IPS DF 4.7 (cell line): ENCODE data around the gene CRYBG1.

Experiments
- DNase-seq: peaks from one replicate; pipeline ENCODE4 v3.0.0-alpha.2; 2013; ENCODE audit warnings: low spot score; ENCODE audit errors: extremely low read depth

CRYBG1 gene

DNA sequence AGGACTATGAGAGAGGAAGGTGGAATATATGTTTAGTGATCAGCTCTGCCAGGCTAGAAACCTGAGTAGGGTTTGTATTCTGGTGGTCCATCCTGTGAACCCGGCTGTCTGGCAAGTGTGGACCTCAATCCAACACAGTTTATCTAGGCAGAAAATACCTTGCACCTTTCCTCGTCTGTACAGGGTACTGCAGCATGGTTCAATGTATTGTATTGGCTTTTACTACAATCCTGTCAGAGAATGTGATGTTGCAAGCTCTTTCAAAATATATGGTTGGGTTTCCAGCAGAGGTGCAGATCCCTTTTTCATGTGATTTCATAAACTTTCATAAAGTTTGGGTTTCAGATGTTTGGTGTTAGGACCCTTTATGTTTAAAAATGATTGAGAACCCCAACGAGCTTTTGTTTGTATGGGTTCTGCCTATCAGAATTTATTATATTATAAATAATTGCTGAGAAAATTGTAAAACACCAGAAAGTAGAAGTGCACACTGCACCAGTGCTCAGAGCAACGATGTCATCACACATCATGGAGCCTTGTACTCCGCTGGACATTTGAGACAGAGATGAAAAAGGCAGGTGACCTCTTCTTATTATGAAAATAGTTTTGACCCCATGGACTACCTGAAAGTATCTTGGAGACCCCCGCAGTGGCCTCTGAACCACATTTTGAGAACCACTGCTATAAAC lies 162.2 kb downstream of the CRYBG1 start:
- no peak for DNase-seq

DNA sequence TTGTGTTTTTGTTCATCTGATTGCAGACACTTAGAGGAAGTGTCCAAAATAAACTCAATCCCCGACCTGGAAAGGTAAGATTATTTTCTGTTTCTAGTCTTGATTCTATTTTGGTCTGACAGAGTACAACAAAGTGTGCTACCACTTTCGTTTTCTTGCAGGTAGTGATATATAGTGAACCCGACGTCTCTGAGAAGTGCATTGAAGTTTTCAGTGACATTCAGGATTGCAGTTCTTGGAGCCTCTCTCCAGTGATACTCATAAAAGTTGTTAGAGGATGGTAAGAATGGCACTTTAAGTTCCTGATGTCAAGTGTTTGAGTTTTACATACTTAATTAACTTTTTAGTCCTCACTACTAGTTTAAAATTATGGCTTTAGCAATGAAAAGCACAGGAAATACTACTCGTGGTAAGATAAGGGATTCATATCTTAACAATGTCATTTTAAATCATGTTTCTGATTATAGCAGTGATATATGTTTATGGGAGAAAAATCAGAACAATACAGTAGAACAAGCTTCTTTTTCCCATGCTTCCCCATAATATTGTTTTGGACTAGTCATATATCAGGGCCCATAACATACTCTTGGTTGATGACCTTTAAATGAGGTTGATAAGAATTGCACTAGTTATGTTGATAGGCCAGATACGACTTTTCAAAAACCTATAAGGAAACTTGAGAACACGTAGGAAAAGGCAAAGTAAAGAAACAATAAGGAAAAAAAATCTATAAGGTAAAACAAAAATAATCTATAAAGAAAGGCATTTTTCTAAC lies 164.8 kb downstream of the CRYBG1 start:
- DNase-seq = no peak

DNA sequence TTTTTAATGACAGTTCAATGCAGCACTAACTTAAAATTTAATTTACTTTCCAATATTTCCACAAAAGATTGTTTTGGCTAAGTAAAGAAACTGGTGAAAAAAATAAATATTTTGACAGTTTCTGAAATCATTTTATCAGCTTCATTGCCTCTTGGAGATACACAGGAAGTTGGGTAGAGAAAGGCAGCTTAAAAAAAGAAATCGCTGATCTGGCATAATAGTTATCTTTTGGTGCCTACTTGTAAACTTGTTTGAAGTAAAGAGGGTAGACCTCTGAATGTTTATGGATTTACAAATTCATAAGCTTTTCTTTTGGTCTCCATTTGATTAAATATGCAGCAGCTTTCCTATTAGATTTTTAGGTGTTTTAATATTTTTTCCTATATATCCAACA lies 165.4 kb downstream of the CRYBG1 start:
- DNase-seq = no peak

DNA sequence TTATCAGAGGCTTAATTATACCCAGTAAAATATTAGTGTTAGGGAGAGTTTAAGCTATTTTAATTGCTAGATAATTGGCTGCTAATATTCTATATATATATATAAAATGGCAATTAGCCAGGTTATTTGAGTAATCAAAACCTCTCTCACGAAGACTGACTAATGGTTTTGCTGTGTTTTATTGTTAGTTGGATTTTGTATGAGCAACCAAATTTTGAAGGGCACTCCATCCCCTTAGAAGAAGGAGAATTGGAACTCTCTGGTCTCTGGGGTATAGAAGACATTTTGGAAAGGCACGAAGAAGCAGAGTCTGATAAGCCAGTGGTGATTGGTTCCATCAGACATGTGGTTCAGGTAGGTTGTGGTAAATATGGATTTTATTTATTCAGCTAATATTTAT lies 166.6 kb downstream of the CRYBG1 start:
- no peak for DNase-seq

DNA sequence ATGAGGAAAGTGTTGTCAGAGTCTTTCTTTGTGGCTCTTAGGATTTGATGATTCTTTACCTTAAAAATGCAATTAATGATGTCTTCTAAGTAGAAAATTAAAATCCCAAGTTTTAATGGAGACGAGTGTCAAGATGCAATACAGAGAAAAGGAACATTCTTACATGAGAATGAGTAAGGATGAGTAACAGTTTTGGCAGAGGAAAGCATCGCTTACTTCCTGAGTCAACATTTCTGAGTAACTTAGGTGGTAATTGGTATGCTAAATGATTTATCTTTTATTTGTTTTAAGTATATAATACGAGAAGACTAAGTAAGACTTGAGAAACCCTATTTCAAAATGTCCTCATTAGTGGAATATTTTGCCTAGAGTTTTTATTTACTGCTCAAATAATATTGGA lies 167.5 kb downstream of the CRYBG1 start:
- no peak for DNase-seq

DNA sequence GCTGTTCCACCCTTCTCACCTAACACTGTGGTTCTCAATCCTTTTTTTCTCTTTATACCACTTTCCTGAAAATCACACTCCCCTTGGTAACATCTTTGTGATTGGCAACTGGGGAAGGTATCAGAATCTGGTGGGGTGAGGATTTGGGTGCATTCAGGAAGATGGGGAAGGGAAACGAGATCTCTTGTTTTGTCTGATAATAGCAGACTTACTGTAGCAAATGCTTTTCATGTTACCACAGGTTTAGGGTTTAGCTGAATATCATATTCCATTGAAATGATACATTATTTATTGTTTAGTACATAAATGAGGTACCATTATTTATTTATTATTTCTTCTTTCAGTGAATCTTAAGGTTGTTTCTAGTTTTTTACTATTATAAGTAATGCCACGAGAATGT lies 168.0 kb downstream of the CRYBG1 start:
- DNase-seq = no peak

DNA sequence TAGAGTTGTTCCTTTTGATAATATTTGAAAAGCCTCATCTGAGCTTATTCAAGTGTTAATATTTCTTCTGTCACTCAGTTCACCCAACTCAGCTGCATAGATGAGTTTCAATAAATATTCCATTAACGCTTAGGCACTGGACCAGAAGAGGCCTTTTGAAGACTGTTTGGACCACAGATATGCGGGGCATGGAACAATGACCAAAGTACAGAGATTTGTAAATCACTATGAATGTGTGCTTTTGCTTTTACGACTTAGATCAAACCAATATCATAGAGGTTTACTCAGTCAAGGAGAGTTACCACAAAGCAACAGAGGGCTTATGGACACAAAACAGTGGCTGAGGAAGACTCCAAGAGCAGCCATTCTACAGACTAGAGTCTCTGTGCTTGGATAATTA lies 168.9 kb downstream of the CRYBG1 start:
- DNase-seq = no peak

DNA sequence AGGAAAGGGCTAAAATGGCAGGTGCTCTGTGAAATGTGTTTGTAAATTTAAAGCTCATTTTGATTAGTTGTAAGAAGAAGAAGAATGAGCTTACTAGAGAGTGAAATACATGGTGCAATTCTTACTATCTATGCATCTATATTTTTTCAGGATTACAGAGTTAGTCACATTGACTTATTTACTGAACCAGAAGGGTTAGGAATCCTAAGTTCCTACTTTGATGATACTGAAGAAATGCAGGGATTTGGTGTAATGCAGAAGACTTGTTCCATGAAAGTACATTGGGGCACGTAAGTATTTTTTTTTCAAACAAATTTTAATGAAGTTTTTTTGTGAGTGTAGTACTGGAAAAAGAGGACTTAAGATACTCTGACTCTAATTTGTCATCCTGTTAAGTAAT lies 169.5 kb downstream of the CRYBG1 start:
- no peak for DNase-seq

DNA sequence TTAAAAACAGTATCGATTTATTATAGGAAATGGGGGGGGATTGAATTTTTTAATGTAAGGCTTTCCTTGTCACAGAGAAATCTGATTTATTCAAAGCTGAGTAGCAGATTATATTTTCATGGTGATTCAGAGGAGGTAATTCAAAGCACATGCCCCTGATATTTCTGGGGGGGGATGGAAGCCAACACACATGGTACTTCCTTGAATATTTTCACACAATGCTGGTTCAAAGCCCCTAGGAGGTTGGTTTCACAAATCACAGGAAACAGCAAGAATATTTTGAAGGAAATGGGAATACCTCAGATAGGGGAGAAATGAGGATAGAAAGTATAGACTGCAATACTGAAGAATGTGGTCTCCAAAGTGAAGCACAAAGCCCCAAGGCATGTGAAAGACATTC lies 170.0 kb downstream of the CRYBG1 start:
- no peak for DNase-seq

DNA sequence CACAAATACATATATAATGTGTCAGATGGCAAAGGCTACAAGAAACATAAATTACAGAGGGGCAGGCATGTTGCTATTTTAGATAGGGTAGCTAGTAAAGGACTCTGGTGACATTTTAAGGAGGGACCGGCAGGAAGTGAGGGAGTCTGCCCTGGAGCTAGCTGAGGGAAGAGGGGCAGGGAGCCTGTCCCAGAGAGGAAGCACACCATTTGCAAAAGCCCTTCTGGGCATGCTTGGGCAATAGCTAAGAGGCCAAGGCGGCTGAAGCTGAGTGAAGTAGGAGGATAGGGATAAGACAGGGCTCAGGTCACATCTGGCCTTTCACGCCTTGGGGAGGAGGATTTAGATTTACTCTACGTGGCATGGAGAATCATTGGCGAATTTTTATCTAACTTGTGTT lies 172.5 kb downstream of the CRYBG1 start:
- DNase-seq = no peak

DNA sequence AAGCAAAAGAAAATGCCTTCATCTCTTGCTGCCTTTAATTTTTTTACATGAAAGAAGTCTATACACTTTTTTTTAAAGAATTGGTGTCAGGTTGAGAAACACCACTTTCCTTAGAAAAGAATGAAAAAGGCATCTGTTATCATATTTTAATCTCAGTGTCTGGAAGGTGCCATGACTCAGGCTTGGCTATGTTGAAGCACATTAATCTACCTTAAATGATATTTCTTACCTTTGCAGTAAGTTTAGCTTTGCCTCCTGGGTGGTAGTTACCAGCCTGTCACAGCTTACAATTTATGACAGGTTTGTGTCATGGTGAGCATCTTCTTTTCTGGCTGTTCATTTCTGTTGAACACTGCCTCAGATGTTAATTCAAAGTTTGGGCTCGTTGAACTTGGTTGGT lies 173.5 kb downstream of the CRYBG1 start:
- DNase-seq = no peak

DNA sequence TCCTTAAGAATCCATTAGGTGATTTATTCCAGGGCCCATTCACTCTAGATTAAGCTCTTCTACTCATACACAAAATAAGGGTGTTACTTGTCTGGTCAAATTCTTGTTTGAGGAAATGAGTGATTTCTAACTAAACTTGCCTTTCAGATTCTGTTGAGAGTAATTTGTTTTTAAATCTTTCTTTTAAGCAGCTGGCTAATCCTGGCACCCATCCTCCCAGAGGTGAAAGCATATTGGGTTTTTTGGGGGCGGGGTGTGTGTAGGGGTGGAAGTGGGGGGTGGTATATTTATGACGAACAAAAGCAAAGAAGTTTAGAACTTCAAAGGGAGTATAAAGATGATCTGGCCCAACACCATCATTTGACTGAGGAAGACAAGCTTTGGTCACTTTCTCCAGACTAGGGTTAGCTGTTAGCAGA lies 174.1 kb downstream of the CRYBG1 start:
- DNase-seq = no peak

DNA sequence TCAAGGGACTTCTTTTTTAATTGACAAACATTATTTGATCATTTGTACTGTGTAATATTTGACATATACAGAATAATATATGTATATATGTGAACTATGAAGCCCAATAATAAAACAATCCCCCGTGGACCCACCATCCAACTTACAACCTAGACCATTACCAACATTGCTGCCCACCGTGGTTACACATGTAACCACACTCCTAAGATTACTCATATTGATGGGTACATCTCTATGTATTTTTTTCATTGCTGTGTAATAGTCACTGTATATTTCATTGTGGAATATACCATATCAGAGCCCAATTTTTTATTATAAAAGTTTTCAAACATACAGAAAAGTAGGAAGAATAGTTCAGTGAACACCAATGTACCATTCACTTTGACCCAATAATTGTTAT lies 174.5 kb downstream of the CRYBG1 start:
- no peak for DNase-seq

DNA sequence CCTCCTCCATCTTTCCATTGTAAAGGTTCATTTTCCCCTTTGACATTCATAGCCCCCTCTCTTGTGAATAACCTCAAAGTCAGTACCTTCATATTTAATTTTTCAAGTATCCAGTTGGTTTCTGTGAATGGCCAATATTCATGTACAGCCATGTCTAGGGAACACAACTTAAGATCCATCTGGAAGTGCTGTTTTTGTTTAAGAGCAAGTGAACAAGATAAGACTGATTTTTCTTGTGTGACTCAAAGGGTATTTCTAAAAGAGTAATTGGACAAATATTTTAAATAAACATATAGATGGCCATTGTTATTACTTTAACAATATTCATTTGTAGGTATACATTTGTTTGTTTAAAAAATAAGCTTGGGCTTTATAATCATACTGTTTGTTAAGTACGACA lies 175.8 kb downstream of the CRYBG1 start:
- DNase-seq = no peak

DNA sequence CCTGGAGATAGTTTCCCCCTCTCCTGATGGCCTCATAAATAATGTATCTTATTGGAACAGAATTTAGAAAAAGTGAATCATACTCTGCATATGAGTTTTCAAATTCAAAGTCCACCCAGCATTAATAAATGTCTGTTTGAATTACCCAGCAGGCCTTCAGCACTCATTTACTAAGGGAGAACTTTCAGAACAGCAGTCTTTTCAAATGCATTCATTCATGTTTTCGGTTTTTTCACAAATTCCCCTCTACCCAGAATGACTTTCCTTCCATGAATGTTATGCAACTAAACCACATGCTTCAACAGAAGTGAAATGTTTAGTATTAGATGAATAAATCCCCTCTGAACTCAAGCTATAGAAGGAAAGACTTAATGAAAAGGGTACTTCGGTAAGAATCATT lies 176.3 kb downstream of the CRYBG1 start:
- no peak for DNase-seq

DNA sequence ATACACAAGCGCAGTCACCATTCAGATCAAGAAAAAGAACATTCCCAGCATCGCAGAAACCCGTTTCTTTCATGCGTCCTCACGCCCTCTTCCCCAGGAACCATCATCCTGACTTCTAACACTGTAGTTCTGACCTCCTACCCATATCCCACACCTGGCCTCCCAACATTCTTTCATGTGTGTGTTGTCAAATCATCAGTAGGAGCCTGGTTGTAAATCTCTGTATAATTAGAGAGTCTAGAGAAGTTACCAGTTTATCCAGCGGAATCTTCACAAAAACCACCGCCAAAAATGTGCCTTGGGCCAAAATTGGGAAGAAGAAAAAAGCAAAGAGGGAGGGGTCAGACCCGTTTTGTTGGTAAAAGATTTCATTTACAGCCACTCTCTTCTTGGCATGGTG lies 177.1 kb downstream of the CRYBG1 start:
- no peak for DNase-seq

DNA sequence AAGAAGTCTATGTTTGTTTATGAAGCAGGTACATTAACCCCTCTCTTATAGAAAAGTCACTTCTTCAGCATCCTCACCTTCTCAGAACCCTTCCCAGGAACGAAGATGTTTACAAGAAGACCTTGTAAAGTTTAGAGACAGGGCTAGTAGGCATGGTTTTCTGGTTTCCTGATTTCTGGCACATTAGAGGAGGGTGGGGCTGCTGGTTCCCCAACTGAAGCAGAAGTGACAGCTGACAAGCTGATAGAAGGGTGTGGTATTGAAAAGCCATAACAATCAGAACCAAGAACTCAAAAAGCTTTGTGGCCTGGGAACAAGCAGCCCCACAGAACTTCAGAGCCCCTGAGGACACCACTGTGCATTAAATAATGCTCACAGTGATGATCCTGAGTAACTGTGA lies 177.6 kb downstream of the CRYBG1 start:
- DNase-seq = no peak

DNA sequence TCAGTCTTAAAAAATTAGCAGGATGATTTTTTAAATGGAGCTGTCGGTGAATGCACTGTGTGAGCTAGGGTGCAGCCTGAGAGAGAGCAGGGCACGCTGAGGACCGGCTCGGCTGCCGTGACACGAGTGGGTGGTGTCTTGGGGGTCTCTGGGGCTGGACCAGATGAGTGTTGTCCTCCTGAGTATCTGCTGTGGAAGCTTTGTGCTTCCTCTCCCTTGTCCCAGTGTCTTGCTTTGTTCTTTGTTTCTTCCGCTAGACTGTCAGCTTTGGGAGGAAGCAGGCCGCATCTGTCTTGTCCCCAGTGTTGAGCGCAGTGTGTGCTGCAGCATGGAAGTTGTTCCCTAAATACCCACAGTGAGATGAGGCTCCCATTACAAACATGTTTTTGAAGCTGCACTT lies 179.4 kb downstream of the CRYBG1 start:
- DNase-seq = no peak

DNA sequence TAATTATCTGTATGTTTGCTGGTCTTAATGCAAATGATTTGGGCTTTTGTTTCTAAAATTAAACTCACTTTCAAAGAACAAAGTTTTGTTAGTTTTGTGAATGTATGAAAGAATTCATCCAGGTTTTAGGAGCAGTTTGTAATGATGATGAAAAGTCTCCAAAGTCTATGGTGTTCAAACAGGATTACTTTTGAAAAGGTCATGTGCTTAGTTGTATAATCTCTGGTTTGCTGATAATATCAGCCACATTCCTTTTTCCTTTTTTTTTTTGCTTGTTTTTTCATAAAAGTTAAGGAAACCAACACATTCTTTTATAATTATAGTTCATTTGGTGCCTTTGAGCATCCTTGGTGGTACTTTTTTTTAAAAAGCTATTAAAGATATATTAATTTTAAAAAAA lies 179.9 kb downstream of the CRYBG1 start:
- no peak for DNase-seq

DNA sequence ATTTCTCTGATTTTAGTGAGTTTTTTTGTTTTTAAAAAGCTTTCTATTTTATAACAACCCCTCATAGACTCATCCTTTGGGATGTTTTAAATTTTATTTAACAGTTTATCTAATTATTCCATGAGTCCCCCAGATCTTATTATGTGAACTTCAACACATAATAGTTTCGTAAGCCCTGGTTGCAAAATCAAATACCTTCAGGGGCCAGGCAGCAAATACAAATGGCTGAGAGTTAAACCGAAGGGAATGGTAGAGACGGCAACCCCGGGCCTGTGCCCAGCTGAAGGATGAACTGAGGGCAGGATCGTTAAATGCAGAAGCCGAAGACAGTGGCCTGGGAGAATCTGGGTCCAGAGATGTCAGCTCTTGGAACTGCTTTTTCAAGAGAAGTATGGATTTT lies 180.4 kb downstream of the CRYBG1 start:
- DNase-seq = no peak

DNA sequence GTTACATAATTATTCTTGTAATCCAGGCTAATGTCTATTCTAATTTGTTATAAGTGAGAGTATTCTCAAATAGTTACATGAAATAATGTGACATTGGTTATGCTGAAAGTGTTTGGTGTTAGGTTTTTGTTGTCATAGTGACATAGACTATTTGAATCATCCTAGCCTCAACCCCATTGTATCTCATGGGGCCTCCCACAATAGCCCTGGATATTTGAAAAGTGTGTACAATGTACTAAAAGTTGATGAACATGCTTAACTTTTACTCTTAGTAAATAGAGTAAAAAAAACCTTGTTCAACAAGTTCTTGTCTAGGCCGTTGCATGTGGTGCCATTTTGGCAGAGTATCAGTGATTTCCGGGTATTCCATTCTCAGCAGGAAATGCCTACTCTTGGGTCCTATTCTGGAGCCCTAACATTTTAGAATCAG lies 185.8 kb downstream of the CRYBG1 start:
- DNase-seq = no peak

DNA sequence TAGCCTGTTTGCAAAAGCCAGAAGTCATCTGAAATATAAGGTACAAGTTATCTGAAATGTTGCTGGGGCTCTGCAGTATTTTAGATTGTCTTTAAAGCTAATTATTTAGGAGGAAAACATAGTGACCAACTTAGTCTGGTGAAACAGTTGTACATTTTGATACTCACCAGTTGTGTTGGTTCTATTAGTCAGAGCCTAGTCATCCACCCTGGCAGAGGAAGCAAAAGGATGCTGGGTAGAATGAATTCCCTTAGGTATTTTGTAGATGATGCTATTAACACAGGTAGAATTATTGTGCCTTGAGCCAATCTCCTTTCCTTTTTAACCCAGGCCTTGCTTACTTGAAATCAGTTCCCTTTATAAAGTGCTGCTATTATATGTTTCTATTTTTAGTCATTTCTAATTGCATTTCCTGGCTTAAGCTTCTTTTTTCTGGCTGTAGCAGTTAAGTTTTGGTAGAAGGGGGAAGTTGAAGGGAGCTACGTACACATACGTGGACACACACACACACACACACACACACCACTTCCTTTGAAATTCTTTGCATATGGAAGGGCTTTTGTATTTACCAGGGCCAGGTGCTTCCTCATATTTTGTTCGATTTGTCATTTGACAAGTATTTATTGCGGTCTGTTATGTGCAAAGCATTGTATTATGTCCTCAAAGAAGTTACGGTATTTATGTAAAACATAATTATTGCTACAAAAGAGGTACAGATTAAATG lies 186.3 kb downstream of the CRYBG1 start:
- DNase-seq = no peak
